HUES48 (cell line): ENCODE measurements around the gene SLC25A12.

ENCODE experiments used
- H3K27ac ChIP-seq: one replicate; pipeline ENCODE4 v1.7.0; 2013; ENCODE audit warnings: low read depth, low read length, inconsistent platforms
- H3K27me3 ChIP-seq: 2 replicates; pipeline ENCODE4 v1.6.1; 2013; ENCODE audit warnings: mild to moderate bottlenecking, low read length; ENCODE audit not compliant: control insufficient read depth, insufficient read depth
- H3K36me3 ChIP-seq: 2 replicates; pipeline ENCODE4 v1.6.1; 2013; ENCODE audit warnings: low read length; ENCODE audit not compliant: control insufficient read depth, insufficient read depth
- H3K4me1 ChIP-seq: 2 replicates; pipeline ENCODE4 v1.6.1; 2013; ENCODE audit warnings: mild to moderate bottlenecking, low read length; ENCODE audit not compliant: control insufficient read depth, insufficient read depth
- H3K4me3 ChIP-seq: 2 replicates; pipeline ENCODE4 v1.5.1; 2013; ENCODE audit warnings: mild to moderate bottlenecking, low read depth, low read length
- H3K9ac ChIP-seq: 2 replicates; pipeline ENCODE4 v1.6.1; 2013; ENCODE audit warnings: mild to moderate bottlenecking, low read depth, low read length, moderate library complexity
- H3K9me3 ChIP-seq: 2 replicates; pipeline ENCODE4 v1.6.1; 2013; ENCODE audit warnings: low read length; ENCODE audit not compliant: control insufficient read depth, insufficient read depth

The SLC25A12 gene

GRCh38 chr2:171858397-171858958 lies 35.6 kb downstream of the SLC25A12 start:
- Histone ChIP-seq H3K36me3 (peaks cover 3% of the 10 kb centered on the region; the same call in 1 of the 2 replicates), H3K27me3 (no peaks in the 10 kb centered on the region), H3K4me3 (no peak overlapping the region), H3K9ac (no peak overlapping the region), H3K27ac (no peak overlapping the region), H3K4me1 (no peaks in the 10 kb centered on the region), H3K9me3 (no peaks in the 10 kb centered on the region)

- Histone ChIP-seq H3K9me3 (no peaks in the 10 kb centered on the region), H3K4me1 (no peaks in the 10 kb centered on the region), H3K27ac (no peak overlapping the region), H3K27me3 (no peaks in the 10 kb centered on the region), H3K36me3 (peaks cover 3% of the 10 kb centered on the region; the same call in 1 of the 2 replicates), H3K9ac (no peak overlapping the region), H3K4me3 (no peak overlapping the region)
Measured at GRCh38 chr2:171855401-171855800, 38.6 kb downstream of the SLC25A12 start.

- Histone ChIP-seq H3K4me3 (no peak overlapping the region), H3K4me1 (no peaks in the 10 kb centered on the region), H3K36me3 (peaks cover 3% of the 10 kb centered on the region; the same call in 1 of the 2 replicates), H3K9ac (no peak overlapping the region), H3K27me3 (no peaks in the 10 kb centered on the region), H3K9me3 (no peaks in the 10 kb centered on the region), H3K27ac (no peak overlapping the region)
Measured at GRCh38 chr2:171852366-171852888, 41.6 kb downstream of the SLC25A12 start.

- Histone ChIP-seq H3K27me3 (no peaks in the 10 kb centered on the region), H3K4me1 (no peaks in the 10 kb centered on the region), H3K36me3 (no peaks in the 10 kb centered on the region), H3K9ac (no peak overlapping the region), H3K27ac (no peak overlapping the region), H3K4me3 (no peak overlapping the region), H3K9me3 (no peaks in the 10 kb centered on the region)
Measured at GRCh38 chr2:171847627-171848026, 46.4 kb downstream of the SLC25A12 start.

GRCh38 chr2:171846894-171847293 lies 47.1 kb downstream of the SLC25A12 start:
- no peak overlapping the region for H3K27ac ChIP-seq
- no peak overlapping the region for H3K4me3 ChIP-seq
- no peaks in the 10 kb centered on the region for H3K4me1 ChIP-seq
- no peak overlapping the region for H3K9ac ChIP-seq
- H3K9me3 ChIP-seq, result no peaks in the 10 kb centered on the region
- H3K36me3 ChIP-seq, result no peaks in the 10 kb centered on the region
- H3K27me3 ChIP-seq, result no peaks in the 10 kb centered on the region

- Histone ChIP-seq H3K4me1 (no peaks in the 10 kb centered on the region), H3K27ac (no peak overlapping the region), H3K36me3 (peaks cover 1% of the 10 kb centered on the region), H3K9ac (no peak overlapping the region), H3K27me3 (no peaks in the 10 kb centered on the region), H3K4me3 (no peak overlapping the region), H3K9me3 (no peaks in the 10 kb centered on the region)
Measured at GRCh38 chr2:171841996-171842395, 52.0 kb downstream of the SLC25A12 start.

- H3K4me3 ChIP-seq, result no peak overlapping the region
- H3K4me1 ChIP-seq, result no peaks in the 10 kb centered on the region
- H3K27ac ChIP-seq, result no peak overlapping the region
- H3K36me3 ChIP-seq, result peaks cover 37% of the 10 kb centered on the region
- H3K9ac ChIP-seq, result no peak overlapping the region
- no peaks in the 10 kb centered on the region for H3K27me3 ChIP-seq
- H3K9me3 ChIP-seq, result peaks cover 17% of the 10 kb centered on the region
Measured at GRCh38 chr2:171837736-171838135, 56.3 kb downstream of the SLC25A12 start.

GRCh38 chr2:171836146-171836910 lies 57.7 kb downstream of the SLC25A12 start:
- Histone ChIP-seq H3K9ac (no peak overlapping the region), H3K4me1 (no peaks in the 10 kb centered on the region), H3K27ac (no peak overlapping the region), H3K4me3 (no peak overlapping the region), H3K36me3 (peaks cover 51% of the 10 kb centered on the region), H3K27me3 (no peaks in the 10 kb centered on the region), H3K9me3 (peaks cover 31% of the 10 kb centered on the region)

- H3K4me1 ChIP-seq, result no peaks in the 10 kb centered on the region
- H3K36me3 ChIP-seq, result peaks cover 59% of the 10 kb centered on the region
- peaks cover 39% of the 10 kb centered on the region for H3K9me3 ChIP-seq
- no peak overlapping the region for H3K4me3 ChIP-seq
- H3K9ac ChIP-seq, result no peak overlapping the region
- no peaks in the 10 kb centered on the region for H3K27me3 ChIP-seq
- no peak overlapping the region for H3K27ac ChIP-seq
Measured at GRCh38 chr2:171835386-171835785, 58.7 kb downstream of the SLC25A12 start.

GRCh38 chr2:171834286-171834685 lies 59.8 kb downstream of the SLC25A12 start:
- no peak overlapping the region for H3K4me3 ChIP-seq
- H3K27me3 ChIP-seq, result no peaks in the 10 kb centered on the region
- H3K9ac ChIP-seq, result no peak overlapping the region
- peaks cover 64% of the 10 kb centered on the region for H3K36me3 ChIP-seq
- H3K9me3 ChIP-seq, result peaks cover 45% of the 10 kb centered on the region
- H3K27ac ChIP-seq, result no peak overlapping the region
- no peaks in the 10 kb centered on the region for H3K4me1 ChIP-seq

- Histone ChIP-seq H3K9me3 (peaks cover 51% of the 10 kb centered on the region), H3K36me3 (peaks cover 68% of the 10 kb centered on the region), H3K4me3 (no peak overlapping the region), H3K4me1 (no peaks in the 10 kb centered on the region), H3K27ac (no peak overlapping the region), H3K27me3 (no peaks in the 10 kb centered on the region), H3K9ac (no peak overlapping the region)
Measured at GRCh38 chr2:171832489-171832888, 61.6 kb downstream of the SLC25A12 start.
